ENCODE results near the gene TMEM151B.

DNA sequence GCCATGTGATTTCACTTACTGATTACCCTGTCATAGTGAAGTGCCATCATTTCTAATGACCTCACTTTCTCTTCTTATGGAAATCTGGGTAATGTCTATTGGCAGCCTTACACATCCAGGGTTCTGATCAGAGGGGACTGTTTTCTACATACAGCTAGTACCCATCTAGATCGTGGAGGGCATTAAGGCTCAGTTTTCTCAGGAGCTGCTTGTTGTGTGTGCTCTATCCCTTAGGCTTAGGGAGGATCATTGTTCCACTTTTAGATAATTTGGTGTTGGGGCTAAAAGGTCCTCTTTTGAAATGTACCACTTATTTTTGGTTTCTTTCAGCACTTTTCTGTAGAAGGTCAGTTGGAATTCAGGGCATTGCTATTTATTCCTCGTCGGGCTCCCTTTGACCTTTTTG is 19.5 kb upstream of the TMEM151B start:
- TF ChIP-seq EZH2 (IDR thresholded peaks at IDR 0.05) (no peak), POLR2AphosphoS5 (IDR thresholded peaks at IDR 0.05; ENCODE audit: borderline replicate concordance, low read depth, low read length) (no peak; the same call in 1 of the 2 replicates), FOXP2 (optimal IDR thresholded peaks at IDR 0.05; ENCODE audit: control extremely low read depth, extremely low read length, insufficient read depth) (no peak)

All from SK-N-MC (cell line).